Measurements from ENCODE around the gene UBE2O. TPM values are rescaled to one million over a fixed set of nuclear protein-coding genes. Genes with fewer than 3 reads are reported as not detected.
A peak's percentile ranks its signal among the peaks of the same experiment; 100 is the strongest.

UBE2O gene
- total RNA-seq, 3 donors from 2014 or later (not counting 1 experiment from before 2014, with no cell fraction given) = 34.9 to 40.2 (median 37.7) TPM

- peaks cover 73% of the 10 kb centered on the region for H3K36me3 ChIP-seq (ENCODE audit: control insufficient read depth, insufficient read depth, low read length)
- no peak for DNase-seq
- H3K9me3 ChIP-seq (ENCODE audit: control insufficient read depth, insufficient read depth, low read length) = no peaks in the 10 kb centered on the region
- no peak for ATAC-seq
- H3K27me3 Mint-ChIP-seq (ENCODE audit: low read depth in 2 of 2) = no peaks in the 10 kb centered on the region
- no peak overlapping the region for H3K27ac Mint-ChIP-seq
- H3K27me3 ChIP-seq (ENCODE audit: control insufficient read depth, insufficient read depth, low read length) = no peaks in the 10 kb centered on the region
- H3K27ac ChIP-seq (ENCODE audit: low read length) = no peak overlapping the region
- no peak overlapping the region for H3K4me3 ChIP-seq (ENCODE audit: low read length)
- intact Hi-C loops (cut with micrococcal nuclease) = no loop called here
- WGBS (ENCODE audit: insufficient coverage) = 95% methylated on average over 33 of the region's 33 CpGs
- peaks cover 10% of the 10 kb centered on the region for H3K36me3 Mint-ChIP-seq
- no peak overlapping the region for H3K4me3 Mint-ChIP-seq
- no peak for TF ChIP-seq CTCF (IDR thresholded peaks at IDR 0.05)
- no peaks in the 10 kb centered on the region for H3K9me3 Mint-ChIP-seq
- peaks cover 4 to 9% of the 10 kb centered on the region in 2 donors for H3K4me1 Mint-ChIP-seq
- H3K4me1 ChIP-seq (ENCODE audit: control insufficient read depth, insufficient read depth, low read length) = no peaks in the 10 kb centered on the region
These were observed 53.5 kb downstream of the UBE2O start for GRCh38 chr17:76399175-76400172.

GRCh38 chr17:76398523-76399174, 54.3 kb downstream of the UBE2O start:
- Mint-ChIP-seq H3K27me3 (ENCODE audit: low read depth in 2 of 2) (no peaks in the 10 kb centered on the region), H3K27ac (no peak overlapping the region), H3K36me3 (peaks cover 2% of the 10 kb centered on the region), H3K9me3 (no peaks in the 10 kb centered on the region), H3K4me3 (no peak overlapping the region), H3K4me1 (peaks cover 2 to 4% of the 10 kb centered on the region in 2 donors)
- Histone ChIP-seq H3K9me3 (ENCODE audit: control insufficient read depth, insufficient read depth, low read length) (no peaks in the 10 kb centered on the region), H3K27ac (ENCODE audit: low read length) (no peak overlapping the region), H3K36me3 (ENCODE audit: control insufficient read depth, insufficient read depth, low read length) (peaks cover 68% of the 10 kb centered on the region), H3K4me3 (ENCODE audit: low read length) (no peak overlapping the region), H3K4me1 (ENCODE audit: control insufficient read depth, insufficient read depth, low read length) (no peaks in the 10 kb centered on the region), H3K27me3 (ENCODE audit: control insufficient read depth, insufficient read depth, low read length) (no peaks in the 10 kb centered on the region)
- DNase-seq (no peak), ATAC-seq (peak in 1 of 3 donors; percentile 23)
- intact Hi-C loops (cut with micrococcal nuclease) = loop anchor here (1.0 kb wide), 1 partner anchor 95 kb away; no protein-coding TSS in a partner anchor
- no peak for TF ChIP-seq CTCF (IDR thresholded peaks at IDR 0.05)
- WGBS (ENCODE audit: insufficient coverage) = 91% methylated on average over 20 of the region's 20 CpGs

- Histone ChIP-seq H3K36me3 (ENCODE audit: control insufficient read depth, insufficient read depth, low read length) (peaks cover 66% of the 10 kb centered on the region), H3K27me3 (ENCODE audit: control insufficient read depth, insufficient read depth, low read length) (no peaks in the 10 kb centered on the region), H3K4me1 (ENCODE audit: control insufficient read depth, insufficient read depth, low read length) (no peaks in the 10 kb centered on the region), H3K4me3 (ENCODE audit: low read length) (no peak overlapping the region), H3K9me3 (ENCODE audit: control insufficient read depth, insufficient read depth, low read length) (no peaks in the 10 kb centered on the region), H3K27ac (ENCODE audit: low read length) (no peak overlapping the region)
- Mint-ChIP-seq H3K9me3 (no peaks in the 10 kb centered on the region), H3K4me1 (peaks cover 0 to 4% of the 10 kb centered on the region in 2 donors), H3K27me3 (ENCODE audit: low read depth in 2 of 2) (no peaks in the 10 kb centered on the region), H3K36me3 (no peaks in the 10 kb centered on the region), H3K4me3 (no peak overlapping the region), H3K27ac (no peak overlapping the region)
- peak; percentile 86 to 98 (median 90) for ATAC-seq
- intact Hi-C loops (cut with micrococcal nuclease) = loop anchor here (1.0 kb wide), 1 partner anchor 95 kb away; no protein-coding TSS in a partner anchor
- TF ChIP-seq CTCF (IDR thresholded peaks at IDR 0.05) = peak; percentile 92
- peak; percentile 85 to 89 for DNase-seq
- whole genome bisulfite sequencing (ENCODE audit: insufficient coverage) = 73% methylated on average over 16 of the region's 16 CpGs
These were observed 55.0 kb downstream of the UBE2O start for GRCh38 chr17:76397687-76398522.

Data from natural killer cell (primary cell).